Hematopoietic multipotent progenitor cell treated with erythropoietin and hydrocortisone succinate and interleukin-3 and kit ligand, for 4 days (in vitro differentiated cells): ENCODE measurements around the gene LDB3.

Source experiments
- DNase-seq: peaks from one replicate; pipeline ENCODE4 v3.0.0-alpha.2; 2015

LDB3 gene

DNA sequence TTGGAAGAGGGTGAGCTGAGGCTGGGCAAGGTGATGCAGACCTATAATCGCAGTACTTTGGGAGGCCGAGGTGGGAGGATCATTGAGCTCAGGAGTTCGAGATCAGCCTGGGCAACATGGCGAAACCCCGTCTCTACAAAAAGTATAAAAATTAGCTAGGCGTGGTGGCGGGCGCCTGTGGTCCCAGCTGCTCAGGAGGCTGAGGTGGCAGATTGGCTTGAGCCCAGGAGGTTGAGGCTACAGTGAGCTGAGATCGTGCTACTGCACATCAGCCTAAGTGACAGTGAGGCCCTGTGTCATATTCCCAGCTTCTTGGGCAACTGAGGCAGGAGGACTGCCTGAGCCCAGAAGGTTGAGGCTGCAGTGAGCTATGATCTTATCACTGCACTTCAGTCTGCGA lies 101.7 kb downstream of the LDB3 start:
- DNase-seq: no peak

DNA sequence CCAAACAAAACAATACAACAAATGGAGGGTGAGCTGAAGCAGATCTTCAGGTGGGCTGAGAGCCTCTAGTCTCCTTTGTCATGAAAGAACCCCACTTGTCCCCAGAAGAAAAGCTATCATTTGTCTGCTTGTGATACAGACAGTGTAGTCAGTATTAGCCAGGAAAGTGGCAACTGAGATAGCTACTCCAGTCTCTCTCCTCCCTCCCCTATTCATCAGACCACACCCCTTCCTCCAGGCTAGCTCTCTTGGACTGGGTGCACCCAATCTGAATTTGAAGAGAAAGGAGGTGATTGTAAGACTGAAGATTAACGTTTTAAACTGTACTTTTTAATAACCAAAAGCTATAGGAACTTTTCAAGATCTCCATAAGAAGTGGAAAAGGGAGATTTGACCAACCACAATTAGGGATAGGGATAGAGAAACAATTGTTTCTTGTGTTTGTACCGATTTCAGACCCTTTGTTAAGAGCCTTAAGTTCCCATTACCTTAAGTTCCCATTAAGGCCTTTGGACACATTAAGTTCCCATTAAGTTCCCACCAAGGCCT lies 102.2 kb downstream of the LDB3 start:
- DNase-seq: peak; percentile 44

- DNase-seq: no peak
These were observed 105.2 kb downstream of the LDB3 start for GRCh38 chr10:86773498-86773897.

DNA sequence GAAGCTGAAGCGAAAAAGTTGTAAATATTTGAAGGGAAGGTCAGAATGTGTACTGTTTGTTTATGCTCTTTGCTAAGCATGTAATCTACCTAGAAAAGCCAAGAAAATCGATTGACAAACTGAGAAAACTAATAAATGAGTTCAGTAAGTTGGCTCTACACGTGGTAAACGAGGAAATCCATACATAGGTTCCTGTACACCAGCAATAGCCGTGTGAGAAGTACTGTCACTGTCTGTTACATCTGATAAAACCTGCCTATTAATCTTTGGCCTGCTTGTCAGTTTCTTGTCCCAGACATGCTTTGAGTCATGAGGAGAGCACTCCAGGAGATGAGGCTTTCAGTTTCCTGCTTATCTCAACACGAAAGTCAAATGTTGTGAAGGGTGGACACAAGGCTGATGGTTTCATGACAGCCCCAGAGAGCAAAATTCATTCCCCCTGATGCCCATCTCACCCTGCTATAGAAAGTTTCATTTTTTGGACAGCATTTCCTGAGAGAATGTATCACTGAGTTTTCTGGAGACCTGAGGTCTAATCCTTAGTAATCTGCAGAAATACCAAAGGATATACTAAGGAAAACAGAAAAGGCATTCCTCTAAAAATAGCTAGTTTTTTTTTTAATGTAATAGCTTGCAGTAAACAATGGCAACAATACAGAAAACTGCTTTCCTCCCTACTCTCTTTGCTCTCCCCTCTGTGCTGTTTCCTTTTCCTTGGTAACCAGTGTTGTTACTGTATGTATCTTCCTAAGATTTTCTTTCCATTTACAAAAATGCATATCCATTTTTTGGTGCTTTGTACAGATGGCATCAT lies 107.0 kb downstream of the LDB3 start:
- peak; percentile 56 for DNase-seq

- no peak for DNase-seq
These were observed 107.5 kb downstream of the LDB3 start for GRCh38 chr10:86775870-86776180.

GRCh38 chr10:86779220-86780017 lies 111.1 kb downstream of the LDB3 start:
- no peak for DNase-seq

GRCh38 chr10:86782701-86783418 lies 114.5 kb downstream of the LDB3 start:
- no peak for DNase-seq

DNA sequence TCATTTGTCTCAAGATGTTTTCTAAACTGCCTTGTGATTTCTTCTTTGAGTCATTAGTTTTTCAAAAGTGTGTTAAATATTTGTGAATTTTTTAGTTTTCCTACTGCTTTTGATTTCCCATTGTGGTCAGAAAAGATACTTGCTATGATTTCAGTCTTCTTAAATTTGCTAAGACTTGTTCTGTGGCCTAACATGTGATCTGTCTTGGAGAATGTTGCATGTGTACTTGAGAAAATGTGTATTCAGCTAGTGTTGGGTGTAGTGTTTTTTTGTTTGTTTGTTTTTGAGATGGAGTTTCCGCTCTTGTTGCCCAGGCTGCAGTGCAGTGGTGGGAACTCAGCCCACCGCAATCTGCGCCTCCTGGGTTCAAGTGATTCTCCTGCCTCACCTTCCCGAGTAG lies 116.7 kb downstream of the LDB3 start:
- no peak for DNase-seq
